Heart right ventricle (tissue), 16 donors: ENCODE data around the gene SLC2A6. TPM values are rescaled to one million over a fixed set of nuclear protein-coding genes. Genes with fewer than 3 reads are reported as not detected.

Experiments
- ATAC-seq, 8 donors: fragments of 200-7000 bp; cut with Tn5 transposase; one replicate each; pipeline ENCODE4 v1.9.1; 2020; ENCODE audit warnings: mild to moderate bottlenecking in 8 of 8, moderate library complexity in 8 of 8, moderate number of reproducible peaks in 1 of 8
- DNase-seq, 2 donors: peaks; one replicate each; pipeline ENCODE4 v3.0.0-alpha.2; 2020
- H3K27ac ChIP-seq, 10 donors: fragments of 200-600 bp; sonication (generic) in 2 of 10; one replicate each; pipeline versions ENCODE4 v1.5.0 to v1.8.0; 2020 to 2022; ENCODE audit warnings: mild to moderate bottlenecking in 3 of 10
- H3K27me3 ChIP-seq, 7 donors: fragments of 200-600 bp; one replicate each; pipeline ENCODE4 v1.8.0; 2021 to 2022; ENCODE audit warnings: mild to moderate bottlenecking in 2 of 7
- H3K36me3 ChIP-seq, 9 donors: fragments of 200-600 bp; sonication (generic) in 1 of 9; one replicate each; pipeline versions ENCODE4 v1.5.0 to v1.8.0; 2020 to 2022; ENCODE audit warnings: mild to moderate bottlenecking in 2 of 9
- H3K4me1 ChIP-seq, 9 donors: fragments of 200-600 bp; sonication (generic) in 1 of 9; one replicate each; pipeline versions ENCODE4 v1.5.0 to v1.8.0; 2020 to 2022; ENCODE audit warnings: mild to moderate bottlenecking in 4 of 9
- H3K4me3 ChIP-seq, 10 donors: fragments of 200-600 bp; sonication (generic) in 2 of 10; one replicate each; pipeline versions ENCODE4 v1.5.0 to v1.8.0; 2020 to 2022; ENCODE audit warnings: mild to moderate bottlenecking in 7 of 10, moderate library complexity in 2 of 10
- H3K9me3 ChIP-seq, 11 donors: fragments of 200-600 bp in 10 of 11; sonication (generic) in 2 of 11; one replicate each; pipeline versions ENCODE4 v1.5.0 to v1.8.0; 2013 to 2022; ENCODE audit warnings: mild to moderate bottlenecking in 2 of 11, control low read depth in 1 of 11, moderate library complexity in 1 of 11
- WGBS, 2 donors: extraction: QIAGEN DNeasy Blood & Tissue Kit; methylation state at CpG; one replicate each; pipeline ENCODE4 v1.1.7; 2013; ENCODE audit warnings: inconsistent platforms in 1 of 2; 5-methylcytosine and 5-hydroxymethylcytosine counted together
- intact Hi-C, 10 donors: fragments of 100-400 bp; cut with DNase I; formaldehyde crosslinking; loops; one replicate each; pipeline versions ENCODE4 v1.11.1 to v1.14.2; 2022
- polyA plus RNA-seq, 2 donors: library from polyadenylated mRNA; stranded (reverse); fragments of 200-250 nt; gene quantifications; one replicate each; pipeline ENCODE4 v1.2.3, GENCODE V29; 2013
- total RNA-seq, 10 donors: library from RNA; stranded (reverse); fragmentation: NEBNext Ultra II Directional in 3 of 10; extraction: Animal tissue kit (Norgen Biotek cat#: 25700) in 3 of 10; gene quantifications; one replicate each; pipeline versions ENCODE4 v1.2.1 to v1.2.4, GENCODE V29; 2021 to 2023
- TF ChIP-seq, protein P1 (sequence below), 9 donors: fragments of 200-600 bp; sonication (generic) in 2 of 9; IDR thresholded peaks; one replicate each; pipeline versions ENCODE4 v1.5.0 to v1.8.0; 2021 to 2022; ENCODE audit warnings: antibody characterized with exemption in 9 of 9, mild to moderate bottlenecking in 5 of 9, moderate library complexity in 1 of 9
- donor health status: Arrhythmogenic right ventricular cardiomyopathy.
- donor health status: ischemic (EF 13 %, LVEDD 7.1; RV severe dilation, severe dysfunction).
- donor health status: healthy with polysubstance abuse.
- donor health status: DM: no; HTN: yes; CAD: no.
- donor health status: DM: no; HTN: no; CAD: no.
- donor health status: ischemic (EF 25% LVEDD 6.9; RV normal size, moderate dysfunction).
- donor health status: ischemic (EF 25% LVEDD 5.7; RV mildly dilated, moderate dysfunction).
- donor health status: healthy.
- donor health status: DM: yes; HTN: yes; CAD: no.
- donor health status: Ischemic cardiomyopathy.
- donor health status: ischemic (EF 35%, LVEDD 5.7; RV mildly dilated, moderate dysfunction).
- donor health status: nonischemic (EF 11% LVEDD 7.7; RV severe dilation, severe dysfunction).
- donor health status: DM: yes; HTN: yes; CAD: no.
- donor health status: PGD.
- donor health status: ischemic (EF 29% LVEDD 5.4; RV normal size, mild dysfunction).
- donor health status: nonischemic (EF 23%, LVEDD 6.1; RV moderate dilation, normal function).

SLC2A6 gene
- total and polyA plus RNA-seq, 12 donors: 1.3 to 7.0 (median 2.5) TPM

DNA sequence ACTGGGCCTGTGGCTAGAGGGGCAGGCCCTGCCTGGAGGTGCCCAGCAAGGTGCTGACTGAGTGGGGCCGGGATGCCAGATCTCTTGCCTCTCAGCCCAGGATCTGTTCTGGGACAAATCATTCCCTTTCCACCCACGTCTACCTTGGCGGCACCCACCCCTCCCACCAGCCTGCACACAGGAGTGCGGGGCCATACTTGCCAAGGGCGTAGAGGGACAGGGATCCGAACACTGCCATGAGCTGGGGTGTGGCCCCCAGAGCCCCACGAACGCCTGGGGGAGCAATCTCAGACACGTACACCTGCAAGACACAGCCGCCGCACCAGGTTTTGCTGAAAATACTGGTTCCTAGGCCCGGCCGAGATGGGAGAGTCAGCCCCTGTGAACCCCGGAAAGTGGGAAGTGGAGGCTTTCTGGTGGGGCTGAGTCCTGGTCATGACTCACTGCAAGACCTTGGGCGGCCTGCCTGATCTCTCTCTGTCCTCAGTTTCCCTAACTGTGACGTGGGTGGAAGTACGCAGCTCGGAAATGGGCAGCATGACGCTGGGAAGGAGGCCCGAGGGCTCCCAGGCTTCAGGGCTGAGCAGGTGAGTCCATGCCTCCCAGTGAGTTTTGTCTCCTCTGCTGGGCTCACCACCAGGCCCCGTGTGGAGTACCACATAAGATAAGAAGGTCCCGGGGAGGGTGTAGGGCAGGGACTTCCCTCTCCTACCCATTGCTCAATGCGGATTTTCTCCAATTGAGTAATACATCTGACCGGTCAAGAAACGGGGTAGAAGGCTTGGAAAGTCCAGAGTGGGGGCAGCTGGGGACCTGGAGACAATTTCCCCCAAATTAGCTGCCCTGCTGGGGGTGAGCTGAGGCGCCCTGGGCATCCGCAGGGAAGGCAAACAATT, 2.6 kb downstream of the SLC2A6 start:
- intact Hi-C loops: loop anchor here in 1 of 10 donors (5.0 kb wide), 1 partner anchor 1124 kb away; the partner anchor contains the start of gene SETX

DNA sequence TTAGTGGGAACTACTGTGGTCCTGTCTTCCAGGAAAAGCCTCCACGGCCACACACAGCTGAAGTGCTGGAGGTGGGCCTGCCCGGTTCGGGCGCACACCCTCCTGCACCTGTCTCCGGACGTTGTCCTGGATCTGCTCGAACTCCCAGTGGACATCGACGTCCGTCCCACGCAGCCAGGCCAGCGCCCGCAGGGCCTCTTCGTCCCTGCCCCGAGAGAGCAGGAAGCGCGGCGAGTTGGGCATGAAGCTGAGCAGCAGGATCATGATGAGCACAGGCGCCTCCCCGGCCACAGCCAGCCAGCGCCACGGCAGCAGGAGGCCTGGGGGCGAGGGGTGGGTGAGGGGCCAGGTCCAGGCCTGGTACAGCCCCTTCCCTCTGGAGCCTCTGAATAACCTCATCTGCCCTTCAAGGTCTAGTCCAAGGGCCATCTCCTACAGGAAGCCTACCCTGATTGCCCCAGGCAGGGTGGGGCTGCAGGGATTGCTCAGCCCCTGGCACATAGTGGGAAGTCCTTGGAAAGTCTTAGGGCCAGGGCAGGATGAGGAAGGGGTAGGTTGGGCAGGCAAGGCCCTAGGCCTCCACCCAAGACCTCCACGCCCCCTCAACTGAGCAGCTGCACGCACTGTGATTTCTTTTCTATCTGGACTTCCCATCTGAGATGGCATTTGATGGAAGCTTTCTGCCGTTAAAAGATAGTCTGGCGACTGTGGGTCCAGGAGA, 3.4 kb downstream of the SLC2A6 start:
- no peaks in the 10 kb centered on the region for H3K9me3 ChIP-seq
- TF ChIP-seq, protein P1, sequence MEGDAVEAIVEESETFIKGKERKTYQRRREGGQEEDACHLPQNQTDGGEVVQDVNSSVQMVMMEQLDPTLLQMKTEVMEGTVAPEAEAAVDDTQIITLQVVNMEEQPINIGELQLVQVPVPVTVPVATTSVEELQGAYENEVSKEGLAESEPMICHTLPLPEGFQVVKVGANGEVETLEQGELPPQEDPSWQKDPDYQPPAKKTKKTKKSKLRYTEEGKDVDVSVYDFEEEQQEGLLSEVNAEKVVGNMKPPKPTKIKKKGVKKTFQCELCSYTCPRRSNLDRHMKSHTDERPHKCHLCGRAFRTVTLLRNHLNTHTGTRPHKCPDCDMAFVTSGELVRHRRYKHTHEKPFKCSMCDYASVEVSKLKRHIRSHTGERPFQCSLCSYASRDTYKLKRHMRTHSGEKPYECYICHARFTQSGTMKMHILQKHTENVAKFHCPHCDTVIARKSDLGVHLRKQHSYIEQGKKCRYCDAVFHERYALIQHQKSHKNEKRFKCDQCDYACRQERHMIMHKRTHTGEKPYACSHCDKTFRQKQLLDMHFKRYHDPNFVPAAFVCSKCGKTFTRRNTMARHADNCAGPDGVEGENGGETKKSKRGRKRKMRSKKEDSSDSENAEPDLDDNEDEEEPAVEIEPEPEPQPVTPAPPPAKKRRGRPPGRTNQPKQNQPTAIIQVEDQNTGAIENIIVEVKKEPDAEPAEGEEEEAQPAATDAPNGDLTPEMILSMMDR (IDR thresholded peaks at IDR 0.05): no peak
- no peak overlapping the region for H3K4me3 ChIP-seq
- H3K27ac ChIP-seq: no peak overlapping the region
- ATAC-seq: no peak
- intact Hi-C loops: loop anchor here in 1 of 10 donors (5.0 kb wide), 1 partner anchor 1123 kb away; the partner anchor contains the start of gene SETX
- H3K27me3 ChIP-seq: peaks cover 0 to 7% (median 0%) of the 10 kb centered on the region in 7 donors
- peaks cover 7 to 72% (median 18%) of the 10 kb centered on the region in 9 donors for H3K4me1 ChIP-seq
- H3K36me3 ChIP-seq: peaks cover 0 to 58% (median 0%) of the 10 kb centered on the region in 9 donors
- WGBS, 2 donors: 92 to 94% methylated on average over 27 of the region's 27 CpGs
- no peak for DNase-seq

More for the DNA sequence above, 2.6 kb downstream of the SLC2A6 start:
- H3K4me1 ChIP-seq: peaks cover 7 to 72% (median 18%) of the 10 kb centered on the region in 9 donors
- no peak overlapping the region for H3K27ac ChIP-seq
- TF ChIP-seq, protein P1 (IDR thresholded peaks at IDR 0.05): no peak
- peaks cover 0 to 7% (median 0%) of the 10 kb centered on the region in 7 donors for H3K27me3 ChIP-seq
- H3K36me3 ChIP-seq: peaks cover 0 to 58% (median 0%) of the 10 kb centered on the region in 9 donors
- no peak for ATAC-seq
- WGBS, 2 donors: 90% methylated on average over 27 of the region's 27 CpGs
- H3K9me3 ChIP-seq: no peaks in the 10 kb centered on the region
- DNase-seq: no peak
- H3K4me3 ChIP-seq: peak overlapping the region in 1 of 10 donors; percentile 18

DNA sequence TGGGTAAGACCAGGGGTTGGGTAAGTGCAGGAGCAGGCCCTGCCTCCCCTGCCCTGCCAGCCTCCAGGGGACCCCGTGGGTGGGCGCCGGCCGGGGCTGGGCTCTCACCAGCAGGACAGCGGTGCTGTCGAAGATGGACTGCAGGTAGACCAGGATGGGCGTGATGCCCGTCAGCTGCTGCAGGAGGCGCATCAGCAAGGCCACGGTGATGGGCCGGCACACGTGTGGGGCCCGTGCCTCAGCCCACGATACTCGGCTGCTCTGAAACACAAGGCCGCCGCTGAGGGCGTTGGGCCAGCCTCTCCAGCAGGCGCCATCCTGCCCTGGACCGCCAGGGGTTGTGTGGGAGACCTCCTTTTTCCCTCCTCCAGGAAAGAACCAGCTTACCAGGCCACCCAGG, 4.0 kb downstream of the SLC2A6 start:
- TF ChIP-seq, protein P1 (IDR thresholded peaks at IDR 0.05): no peak
- H3K36me3 ChIP-seq: peaks cover 0 to 58% (median 0%) of the 10 kb centered on the region in 9 donors
- peaks cover 0 to 7% (median 0%) of the 10 kb centered on the region in 7 donors for H3K27me3 ChIP-seq
- ATAC-seq (no peak), DNase-seq (no peak)
- peaks cover 7 to 71% (median 18%) of the 10 kb centered on the region in 9 donors for H3K4me1 ChIP-seq
- H3K9me3 ChIP-seq: no peaks in the 10 kb centered on the region
- no peak overlapping the region for H3K4me3 ChIP-seq
- no peak overlapping the region for H3K27ac ChIP-seq
- WGBS, 2 donors: 87 to 92% methylated on average over 19 to 20 of the region's 20 CpGs
- intact Hi-C loops: loop anchor here in 1 of 10 donors (5.0 kb wide), 1 partner anchor 1123 kb away; the partner anchor contains the start of gene SETX

DNA sequence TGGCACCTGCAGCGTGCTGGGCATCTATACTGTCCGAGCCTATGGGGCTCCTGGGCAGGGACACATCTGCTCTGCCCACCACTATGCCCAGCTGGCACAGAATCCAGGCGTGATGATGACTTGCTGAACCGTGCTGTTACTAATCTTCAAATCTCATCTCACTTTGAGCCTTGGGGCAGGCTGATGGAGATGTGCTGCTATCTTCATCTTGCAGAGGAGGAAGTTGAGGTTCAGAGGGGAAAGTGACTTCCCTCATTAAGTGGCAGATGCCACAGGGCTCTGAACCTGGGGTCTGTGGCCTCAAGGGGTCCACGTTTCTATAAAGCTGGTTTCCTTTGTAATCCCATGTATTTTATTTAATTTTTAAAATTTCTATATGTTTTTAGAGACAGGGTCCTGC, 4.7 kb downstream of the SLC2A6 start:
- DNase-seq: no peak
- WGBS, 2 donors: 83 to 89% methylated on average over 5 of the region's 5 CpGs
- no peak for ATAC-seq
- no peak overlapping the region for H3K27ac ChIP-seq
- TF ChIP-seq, protein P1 (IDR thresholded peaks at IDR 0.05): no peak
- intact Hi-C loops: no loop called here
- H3K27me3 ChIP-seq: peaks cover 0 to 3% (median 0%) of the 10 kb centered on the region in 7 donors
- H3K36me3 ChIP-seq: peaks cover 0 to 58% (median 0%) of the 10 kb centered on the region in 9 donors
- peaks cover 4 to 64% (median 12%) of the 10 kb centered on the region in 9 donors for H3K4me1 ChIP-seq
- H3K9me3 ChIP-seq: no peaks in the 10 kb centered on the region
- H3K4me3 ChIP-seq: no peak overlapping the region
